HUES48 (cell line): ENCODE results near the gene FLNC.

Source experiments
- H3K27ac ChIP-seq: one replicate; pipeline ENCODE4 v1.7.0; 2013; ENCODE audit warnings: low read depth, low read length, inconsistent platforms
- H3K27me3 ChIP-seq: 2 replicates; pipeline ENCODE4 v1.6.1; 2013; ENCODE audit warnings: mild to moderate bottlenecking, low read length; ENCODE audit not compliant: control insufficient read depth, insufficient read depth
- H3K36me3 ChIP-seq: 2 replicates; pipeline ENCODE4 v1.6.1; 2013; ENCODE audit warnings: low read length; ENCODE audit not compliant: control insufficient read depth, insufficient read depth
- H3K4me1 ChIP-seq: 2 replicates; pipeline ENCODE4 v1.6.1; 2013; ENCODE audit warnings: mild to moderate bottlenecking, low read length; ENCODE audit not compliant: control insufficient read depth, insufficient read depth
- H3K4me3 ChIP-seq: 2 replicates; pipeline ENCODE4 v1.5.1; 2013; ENCODE audit warnings: mild to moderate bottlenecking, low read depth, low read length
- H3K9ac ChIP-seq: 2 replicates; pipeline ENCODE4 v1.6.1; 2013; ENCODE audit warnings: mild to moderate bottlenecking, low read depth, low read length, moderate library complexity
- H3K9me3 ChIP-seq: 2 replicates; pipeline ENCODE4 v1.6.1; 2013; ENCODE audit warnings: low read length; ENCODE audit not compliant: control insufficient read depth, insufficient read depth

The FLNC gene

GRCh38 chr7:128867241-128867640 is 37.0 kb downstream of the FLNC start:
- no peaks in the 10 kb centered on the region for H3K9me3 ChIP-seq
- peaks cover 15% of the 10 kb centered on the region for H3K4me1 ChIP-seq
- H3K4me3 ChIP-seq = no peak overlapping the region
- H3K9ac ChIP-seq = no peak overlapping the region
- H3K36me3 ChIP-seq = peaks cover 15% of the 10 kb centered on the region
- no peak overlapping the region for H3K27ac ChIP-seq
- H3K27me3 ChIP-seq = peaks cover 49% of the 10 kb centered on the region

GRCh38 chr7:128867842-128868623 is 37.8 kb downstream of the FLNC start:
- Histone ChIP-seq H3K27me3 (peaks cover 49% of the 10 kb centered on the region), H3K4me1 (peaks cover 15% of the 10 kb centered on the region), H3K27ac (no peak overlapping the region), H3K36me3 (peaks cover 15% of the 10 kb centered on the region), H3K4me3 (no peak overlapping the region; the same call in 1 of the 2 replicates), H3K9ac (no peak overlapping the region), H3K9me3 (no peaks in the 10 kb centered on the region)

DNA sequence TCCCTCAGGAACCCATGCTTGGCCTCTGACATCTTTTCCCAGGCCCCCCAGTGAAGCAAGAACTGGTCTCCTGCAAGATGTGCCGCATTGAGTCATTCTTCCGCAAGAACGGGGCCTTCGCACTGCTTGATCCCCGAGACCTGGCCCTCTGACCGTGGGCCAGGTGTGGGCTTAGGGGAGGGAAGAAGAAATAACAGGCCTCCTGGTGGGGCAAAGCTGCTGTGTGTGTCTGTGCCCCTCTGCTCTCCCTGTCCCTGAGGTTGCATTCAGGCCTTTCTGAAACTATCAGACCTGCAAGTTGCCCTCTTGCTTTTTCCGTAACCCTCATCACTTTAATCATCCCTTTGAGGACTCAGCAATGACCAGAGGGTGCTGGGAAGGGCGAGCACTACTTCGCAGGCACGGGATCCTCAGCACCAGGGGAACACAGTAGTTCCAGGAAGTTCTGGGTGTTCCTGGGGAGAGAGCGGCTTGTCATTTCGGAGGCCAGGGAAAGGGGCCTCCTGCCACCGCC is 38.5 kb downstream of the FLNC start:
- H3K36me3 ChIP-seq = peaks cover 15% of the 10 kb centered on the region
- no peak overlapping the region for H3K9ac ChIP-seq
- H3K27me3 ChIP-seq = peaks cover 49% of the 10 kb centered on the region
- H3K27ac ChIP-seq = no peak overlapping the region
- no peaks in the 10 kb centered on the region for H3K9me3 ChIP-seq
- H3K4me3 ChIP-seq = peak overlapping the region; percentile 68
- H3K4me1 ChIP-seq = peaks cover 15% of the 10 kb centered on the region

GRCh38 chr7:128869138-128869943 is 39.1 kb downstream of the FLNC start:
- Histone ChIP-seq H3K4me1 (peaks cover 15% of the 10 kb centered on the region), H3K9ac (peak overlapping the region; percentile 21; the same call in 1 of the 2 replicates), H3K27ac (no peak overlapping the region), H3K4me3 (peak overlapping the region; percentile 68), H3K27me3 (peaks cover 49% of the 10 kb centered on the region), H3K9me3 (no peaks in the 10 kb centered on the region), H3K36me3 (peaks cover 15% of the 10 kb centered on the region)

- peak overlapping the region; percentile 21; the same call in 1 of the 2 replicates for H3K9ac ChIP-seq
- peak overlapping the region; percentile 68 for H3K4me3 ChIP-seq
- no peak overlapping the region for H3K27ac ChIP-seq
- no peaks in the 10 kb centered on the region for H3K9me3 ChIP-seq
- peaks cover 15% of the 10 kb centered on the region for H3K4me1 ChIP-seq
- H3K27me3 ChIP-seq = peaks cover 49% of the 10 kb centered on the region
- H3K36me3 ChIP-seq = peaks cover 13% of the 10 kb centered on the region
These were observed 39.7 kb downstream of the FLNC start for GRCh38 chr7:128869944-128870285.

DNA sequence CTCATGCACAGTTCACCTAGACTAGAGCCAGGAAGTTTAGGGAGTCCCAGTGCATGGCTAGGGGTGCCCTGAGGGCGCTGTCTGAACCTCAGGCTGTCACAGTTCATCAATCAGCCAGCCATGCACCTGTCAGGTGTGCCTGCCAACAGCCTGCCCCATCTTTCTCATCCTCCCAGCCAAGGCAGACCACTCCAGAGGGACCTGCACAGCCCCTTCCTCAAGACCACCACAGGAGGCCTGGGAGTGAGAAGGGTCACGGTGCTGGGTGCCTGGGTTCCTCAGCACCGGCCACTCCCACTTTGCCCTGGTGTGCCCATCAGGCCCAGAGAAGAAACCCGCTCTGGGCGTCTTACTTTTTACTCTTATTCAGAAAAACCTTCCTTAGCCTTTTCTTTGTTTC is 40.8 kb downstream of the FLNC start:
- no peak overlapping the region for H3K9ac ChIP-seq
- peaks cover 2% of the 10 kb centered on the region; the same call in 1 of the 2 replicates for H3K36me3 ChIP-seq
- no peak overlapping the region for H3K27ac ChIP-seq
- H3K9me3 ChIP-seq = no peaks in the 10 kb centered on the region
- peaks cover 49% of the 10 kb centered on the region for H3K27me3 ChIP-seq
- peaks cover 15% of the 10 kb centered on the region for H3K4me1 ChIP-seq
- H3K4me3 ChIP-seq = no peak overlapping the region

- no peak overlapping the region for H3K9ac ChIP-seq
- no peaks in the 10 kb centered on the region for H3K36me3 ChIP-seq
- no peak overlapping the region for H3K4me3 ChIP-seq
- H3K9me3 ChIP-seq = no peaks in the 10 kb centered on the region
- H3K27me3 ChIP-seq = peaks cover 45% of the 10 kb centered on the region
- no peak overlapping the region for H3K27ac ChIP-seq
- H3K4me1 ChIP-seq = peaks cover 15% of the 10 kb centered on the region
These were observed 42.2 kb downstream of the FLNC start for GRCh38 chr7:128872394-128872824.

GRCh38 chr7:128873234-128873633 is 43.0 kb downstream of the FLNC start:
- Histone ChIP-seq H3K27ac (no peak overlapping the region), H3K9ac (no peak overlapping the region), H3K36me3 (no peaks in the 10 kb centered on the region), H3K9me3 (no peaks in the 10 kb centered on the region), H3K4me3 (no peak overlapping the region), H3K4me1 (peaks cover 11% of the 10 kb centered on the region), H3K27me3 (peaks cover 40% of the 10 kb centered on the region)

- no peaks in the 10 kb centered on the region for H3K9me3 ChIP-seq
- H3K36me3 ChIP-seq = no peaks in the 10 kb centered on the region
- no peak overlapping the region for H3K27ac ChIP-seq
- peaks cover 28% of the 10 kb centered on the region for H3K27me3 ChIP-seq
- H3K9ac ChIP-seq = no peak overlapping the region
- H3K4me3 ChIP-seq = no peak overlapping the region
- H3K4me1 ChIP-seq = peaks cover 5% of the 10 kb centered on the region; the same call in 1 of the 2 replicates
These were observed 44.2 kb downstream of the FLNC start for GRCh38 chr7:128874140-128875031.

DNA sequence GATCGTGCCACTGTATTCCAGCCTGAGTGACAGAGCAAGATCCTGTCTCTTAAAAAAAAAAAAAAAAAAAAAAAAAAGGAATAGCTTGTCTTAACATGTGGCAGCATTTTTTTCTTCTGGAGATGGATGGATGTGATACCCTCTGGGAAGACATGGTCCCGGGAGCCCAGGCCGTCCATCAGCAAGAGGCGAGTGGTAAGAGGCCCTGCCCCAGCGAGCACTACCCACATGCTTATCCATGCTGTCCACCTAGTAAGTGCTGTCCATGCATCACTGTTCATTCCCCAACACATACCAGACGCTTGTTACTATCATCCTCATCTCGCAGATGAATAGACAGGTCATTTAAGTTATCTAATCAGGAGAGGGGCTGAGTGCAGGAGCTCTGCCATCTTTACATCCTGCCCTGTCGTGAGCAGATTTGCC is 45.3 kb downstream of the FLNC start:
- H3K4me3 ChIP-seq = no peak overlapping the region
- no peaks in the 10 kb centered on the region for H3K4me1 ChIP-seq
- H3K9ac ChIP-seq = no peak overlapping the region
- peaks cover 16% of the 10 kb centered on the region for H3K27me3 ChIP-seq
- no peaks in the 10 kb centered on the region for H3K36me3 ChIP-seq
- H3K9me3 ChIP-seq = no peaks in the 10 kb centered on the region
- no peak overlapping the region for H3K27ac ChIP-seq
